ENCODE data around the gene CMA1.

GRCh38 chr14:24506443-24506842, 1.6 kb downstream of the CMA1 start:
- TF ChIP-seq, protein P1, sequence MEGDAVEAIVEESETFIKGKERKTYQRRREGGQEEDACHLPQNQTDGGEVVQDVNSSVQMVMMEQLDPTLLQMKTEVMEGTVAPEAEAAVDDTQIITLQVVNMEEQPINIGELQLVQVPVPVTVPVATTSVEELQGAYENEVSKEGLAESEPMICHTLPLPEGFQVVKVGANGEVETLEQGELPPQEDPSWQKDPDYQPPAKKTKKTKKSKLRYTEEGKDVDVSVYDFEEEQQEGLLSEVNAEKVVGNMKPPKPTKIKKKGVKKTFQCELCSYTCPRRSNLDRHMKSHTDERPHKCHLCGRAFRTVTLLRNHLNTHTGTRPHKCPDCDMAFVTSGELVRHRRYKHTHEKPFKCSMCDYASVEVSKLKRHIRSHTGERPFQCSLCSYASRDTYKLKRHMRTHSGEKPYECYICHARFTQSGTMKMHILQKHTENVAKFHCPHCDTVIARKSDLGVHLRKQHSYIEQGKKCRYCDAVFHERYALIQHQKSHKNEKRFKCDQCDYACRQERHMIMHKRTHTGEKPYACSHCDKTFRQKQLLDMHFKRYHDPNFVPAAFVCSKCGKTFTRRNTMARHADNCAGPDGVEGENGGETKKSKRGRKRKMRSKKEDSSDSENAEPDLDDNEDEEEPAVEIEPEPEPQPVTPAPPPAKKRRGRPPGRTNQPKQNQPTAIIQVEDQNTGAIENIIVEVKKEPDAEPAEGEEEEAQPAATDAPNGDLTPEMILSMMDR (IDR thresholded peaks at IDR 0.05; ENCODE audit: insufficient read depth, low read depth, low read length) = no peak
- no peak for TF ChIP-seq EZH2 (IDR thresholded peaks at IDR 0.05; ENCODE audit: insufficient read depth, low read length)

All from astrocyte (in vitro differentiated cells and primary cell).